IgD-negative memory B cell (primary cell): ENCODE measurements around the gene SORBS1. TPM values are rescaled to one million over a fixed set of nuclear protein-coding genes. Genes with fewer than 3 reads are reported as not detected.

Source experiments
- H3K27ac Mint-ChIP-seq, 3 donors: one replicate each; pipeline ENCODE4 v1.8.0; 2020 to 2022; ENCODE audit warnings: mild to moderate bottlenecking in 3 of 3, mixed read lengths in 3 of 3, moderate library complexity in 1 of 3
- H3K27me3 Mint-ChIP-seq: one replicate; pipeline ENCODE4 v1.8.0; 2021; ENCODE audit warnings: mixed read lengths
- H3K36me3 Mint-ChIP-seq: one replicate; pipeline ENCODE4 v1.8.0; 2020; ENCODE audit warnings: mild to moderate bottlenecking, mixed read lengths
- H3K4me1 Mint-ChIP-seq, 3 donors: one replicate each; pipeline ENCODE4 v1.8.0; 2020 to 2022; ENCODE audit warnings: mixed read lengths in 3 of 3, mild to moderate bottlenecking in 1 of 3
- H3K4me3 Mint-ChIP-seq, 4 donors: one replicate each; pipeline ENCODE4 v1.8.0; 2020 to 2022; ENCODE audit warnings: mild to moderate bottlenecking in 4 of 4, mixed read lengths in 4 of 4, moderate library complexity in 3 of 4
- H3K9me3 Mint-ChIP-seq, 3 donors: one replicate each; pipeline ENCODE4 v1.8.0; 2020 to 2021; ENCODE audit warnings: mixed read lengths in 3 of 3, mild to moderate bottlenecking in 1 of 3
- polyA plus RNA-seq: library from polyadenylated mRNA; unstranded; fragments of 300-500 nt; fragmentation: Illumina TruSeq; gene quantifications from one replicate; pipeline ENCODE4 v1.2.3, GENCODE V29; 2021

SORBS1 gene
- polyA plus RNA-seq, 1 donor from 2014 or later = 0.41 TPM

GRCh38 chr10:95305606-95306317 lies 255.4 kb downstream of the SORBS1 start:
- Mint-ChIP-seq H3K9me3 (no peaks in the 10 kb centered on the region), H3K36me3 (peaks cover 5% of the 10 kb centered on the region), H3K27ac (no peak overlapping the region), H3K4me3 (no peak overlapping the region), H3K4me1 (peaks cover 10 to 21% (median 14%) of the 10 kb centered on the region in 3 donors), H3K27me3 (peaks cover 7% of the 10 kb centered on the region)

GRCh38 chr10:95304976-95305375 lies 256.2 kb downstream of the SORBS1 start:
- no peak overlapping the region for H3K4me3 Mint-ChIP-seq
- H3K27me3 Mint-ChIP-seq = peaks cover under 1% of the 10 kb centered on the region
- H3K27ac Mint-ChIP-seq = no peak overlapping the region
- H3K4me1 Mint-ChIP-seq = peaks cover 5 to 14% (median 7%) of the 10 kb centered on the region in 3 donors
- H3K36me3 Mint-ChIP-seq = peaks cover 5% of the 10 kb centered on the region
- H3K9me3 Mint-ChIP-seq = no peaks in the 10 kb centered on the region

GRCh38 chr10:95304463-95304862 lies 256.7 kb downstream of the SORBS1 start:
- H3K9me3 Mint-ChIP-seq = no peaks in the 10 kb centered on the region
- H3K4me3 Mint-ChIP-seq = no peak overlapping the region
- peaks cover 5% of the 10 kb centered on the region for H3K36me3 Mint-ChIP-seq
- no peaks in the 10 kb centered on the region for H3K27me3 Mint-ChIP-seq
- H3K27ac Mint-ChIP-seq = no peak overlapping the region
- H3K4me1 Mint-ChIP-seq = peaks cover under 1 to 9% (median 2%) of the 10 kb centered on the region in 3 donors

GRCh38 chr10:95303950-95304349 lies 257.2 kb downstream of the SORBS1 start:
- Mint-ChIP-seq H3K4me3 (no peak overlapping the region), H3K27me3 (no peaks in the 10 kb centered on the region), H3K4me1 (peaks cover 0 to 7% (median 2%) of the 10 kb centered on the region in 3 donors), H3K9me3 (no peaks in the 10 kb centered on the region), H3K27ac (no peak overlapping the region), H3K36me3 (peaks cover 5% of the 10 kb centered on the region)

GRCh38 chr10:95303535-95303934 lies 257.6 kb downstream of the SORBS1 start:
- Mint-ChIP-seq H3K4me3 (no peak overlapping the region), H3K36me3 (peaks cover 5% of the 10 kb centered on the region), H3K27me3 (no peaks in the 10 kb centered on the region), H3K27ac (no peak overlapping the region), H3K4me1 (peaks cover 0 to 4% (median 0%) of the 10 kb centered on the region in 3 donors), H3K9me3 (no peaks in the 10 kb centered on the region)

- H3K36me3 Mint-ChIP-seq = no peaks in the 10 kb centered on the region
- H3K9me3 Mint-ChIP-seq = no peaks in the 10 kb centered on the region
- H3K27ac Mint-ChIP-seq = no peak overlapping the region
- H3K4me3 Mint-ChIP-seq = no peak overlapping the region
- no peaks in the 10 kb centered on the region for H3K27me3 Mint-ChIP-seq
- H3K4me1 Mint-ChIP-seq = peaks cover 26 to 28% (median 28%) of the 10 kb centered on the region in 3 donors
Measured at GRCh38 chr10:95300022-95300539, 261.1 kb downstream of the SORBS1 start.

GRCh38 chr10:95297402-95297801 lies 263.8 kb downstream of the SORBS1 start:
- Mint-ChIP-seq H3K36me3 (peaks cover 2% of the 10 kb centered on the region), H3K4me1 (peaks cover 50 to 51% (median 50%) of the 10 kb centered on the region in 3 donors), H3K27me3 (no peaks in the 10 kb centered on the region), H3K9me3 (no peaks in the 10 kb centered on the region), H3K4me3 (peak overlapping the region in 3 of 4 donors; percentile 2 to 81 (median 62)), H3K27ac (peak overlapping the region; percentile 61 to 93 (median 71))

- Mint-ChIP-seq H3K4me1 (peaks cover 52 to 55% (median 54%) of the 10 kb centered on the region in 3 donors), H3K4me3 (peak overlapping the region in 2 of 4 donors; percentile 16 to 62), H3K9me3 (no peaks in the 10 kb centered on the region), H3K36me3 (peaks cover 2% of the 10 kb centered on the region), H3K27me3 (no peaks in the 10 kb centered on the region), H3K27ac (peak overlapping the region in 2 of 3 donors; percentile 61 to 93)
Measured at GRCh38 chr10:95296764-95297163, 264.4 kb downstream of the SORBS1 start.

GRCh38 chr10:95295031-95295755 lies 266.0 kb downstream of the SORBS1 start:
- Mint-ChIP-seq H3K36me3 (peaks cover 2% of the 10 kb centered on the region), H3K4me1 (peaks cover 58 to 60% (median 60%) of the 10 kb centered on the region in 3 donors), H3K4me3 (peak overlapping the region; percentile 78 to 93 (median 83)), H3K9me3 (no peaks in the 10 kb centered on the region), H3K27me3 (no peaks in the 10 kb centered on the region), H3K27ac (peak overlapping the region; percentile 93 to 99 (median 97))

- H3K9me3 Mint-ChIP-seq = no peaks in the 10 kb centered on the region
- H3K4me1 Mint-ChIP-seq = peaks cover 66 to 70% (median 70%) of the 10 kb centered on the region in 3 donors
- peak overlapping the region; percentile 93 to 99 (median 98) for H3K27ac Mint-ChIP-seq
Measured at GRCh38 chr10:95293631-95294030, 267.5 kb downstream of the SORBS1 start.

GRCh38 chr10:95291365-95292039 lies 269.7 kb downstream of the SORBS1 start:
- H3K36me3 Mint-ChIP-seq = peaks cover 2% of the 10 kb centered on the region
- H3K4me3 Mint-ChIP-seq = peak overlapping the region; percentile 75 to 88 (median 82)
- H3K27me3 Mint-ChIP-seq = no peaks in the 10 kb centered on the region
- no peaks in the 10 kb centered on the region for H3K9me3 Mint-ChIP-seq
- H3K27ac Mint-ChIP-seq = peak overlapping the region; percentile 93 to 99 (median 98)
- peaks cover 67 to 75% (median 69%) of the 10 kb centered on the region in 3 donors for H3K4me1 Mint-ChIP-seq

More at GRCh38 chr10:95293631-95294030, 267.5 kb downstream of the SORBS1 start:
- Mint-ChIP-seq H3K4me3 (peak overlapping the region in 2 of 4 donors; percentile 78 to 85), H3K36me3 (peaks cover 2% of the 10 kb centered on the region), H3K27me3 (no peaks in the 10 kb centered on the region)

GRCh38 chr10:95290461-95291364 lies 270.5 kb downstream of the SORBS1 start, which contains the start of gene PDLIM1:
PDLIM1 (minus strand) TSS chr10:95291003; CDS start chr10:95290915, 88 bp downstream.
- peak within 1 kb of the TSS; percentile 93 to 99 (median 98) for H3K27ac Mint-ChIP-seq
- H3K4me3 Mint-ChIP-seq = peak within 1 kb of the TSS; percentile 78 to 95 (median 94)
- H3K27me3 Mint-ChIP-seq = no peaks in the 10 kb centered on the region

GRCh38 chr10:95289921-95290421 lies 271.2 kb downstream of the SORBS1 start:
- Mint-ChIP-seq H3K4me3 (peak overlapping the region; percentile 78 to 95 (median 92)), H3K4me1 (peaks cover 63 to 72% (median 66%) of the 10 kb centered on the region in 3 donors), H3K9me3 (no peaks in the 10 kb centered on the region), H3K27me3 (no peaks in the 10 kb centered on the region), H3K27ac (peak overlapping the region; percentile 90 to 98 (median 93)), H3K36me3 (peaks cover 2% of the 10 kb centered on the region)

More at GRCh38 chr10:95290461-95291364, 270.5 kb downstream of the SORBS1 start, which contains the start of gene PDLIM1:
- Mint-ChIP-seq H3K36me3 (peaks cover 2% of the 10 kb centered on the region), H3K4me1 (peaks cover 66 to 73% (median 66%) of the 10 kb centered on the region in 3 donors), H3K9me3 (no peaks in the 10 kb centered on the region)
